NCI-H526 treated with DMSO at 0.1 percent for 48 hours (cell line): Measurements from ENCODE around the gene SLC39A9.
A peak's percentile ranks its signal among the peaks of the same experiment; 100 is the strongest.

Experiments
- DNase-seq: peaks from one replicate; lab custom pipeline; 2025; lab: John Stamatoyannopoulos, UW

Gene SLC39A9

GRCh38 chr14:69427596-69427995 is 29.1 kb downstream of the SLC39A9 start:
- DNase-seq, result no peak

GRCh38 chr14:69428289-69428998 is 30.0 kb downstream of the SLC39A9 start:
- DNase-seq, result no peak

GRCh38 chr14:69429643-69430042 is 31.2 kb downstream of the SLC39A9 start:
- no peak for DNase-seq

- no peak for DNase-seq
Observed at GRCh38 chr14:69430306-69430939, 31.9 kb downstream of the SLC39A9 start.

GRCh38 chr14:69432364-69432763 is 33.9 kb downstream of the SLC39A9 start:
- no peak for DNase-seq

GRCh38 chr14:69439521-69440270 is 41.2 kb downstream of the SLC39A9 start:
- DNase-seq, result no peak

GRCh38 chr14:69441948-69442347 is 43.5 kb downstream of the SLC39A9 start:
- no peak for DNase-seq

GRCh38 chr14:69443296-69443805 is 44.9 kb downstream of the SLC39A9 start:
- DNase-seq, result no peak

GRCh38 chr14:69449216-69449615 is 50.7 kb downstream of the SLC39A9 start:
- no peak for DNase-seq

- no peak for DNase-seq
Observed at GRCh38 chr14:69451941-69452340, 53.4 kb downstream of the SLC39A9 start.

- DNase-seq, result no peak
Observed at GRCh38 chr14:69458350-69458749, 59.9 kb downstream of the SLC39A9 start.

- no peak for DNase-seq
Observed at GRCh38 chr14:69459122-69459521, 60.6 kb downstream of the SLC39A9 start.

GRCh38 chr14:69460093-69460701 is 61.7 kb downstream of the SLC39A9 start:
- peak; percentile 64 for DNase-seq

- DNase-seq, result no peak
Observed at GRCh38 chr14:69464379-69464778, 65.9 kb downstream of the SLC39A9 start.

GRCh38 chr14:69464829-69465228 is 66.3 kb downstream of the SLC39A9 start:
- no peak for DNase-seq

- DNase-seq, result no peak
Observed at GRCh38 chr14:69468949-69469348, 70.5 kb downstream of the SLC39A9 start.

- DNase-seq, result no peak
Observed at GRCh38 chr14:69471436-69471835, 72.9 kb downstream of the SLC39A9 start.

- DNase-seq, result no peak
Observed at GRCh38 chr14:69471916-69472315, 73.4 kb downstream of the SLC39A9 start.

- DNase-seq, result no peak
Observed at GRCh38 chr14:69473260-69473659, 74.8 kb downstream of the SLC39A9 start.

GRCh38 chr14:69473946-69474345 is 75.5 kb downstream of the SLC39A9 start:
- DNase-seq, result no peak

- no peak for DNase-seq
Observed at GRCh38 chr14:69475194-69475818, 76.8 kb downstream of the SLC39A9 start.
